ENCODE data around the gene HCAR2. TPM values are rescaled to one million over a fixed set of nuclear protein-coding genes. Genes with fewer than 3 reads are reported as not detected.

The HCAR2 gene
- total RNA-seq, 1 experiment from 2014 or later, result not detected

DNA sequence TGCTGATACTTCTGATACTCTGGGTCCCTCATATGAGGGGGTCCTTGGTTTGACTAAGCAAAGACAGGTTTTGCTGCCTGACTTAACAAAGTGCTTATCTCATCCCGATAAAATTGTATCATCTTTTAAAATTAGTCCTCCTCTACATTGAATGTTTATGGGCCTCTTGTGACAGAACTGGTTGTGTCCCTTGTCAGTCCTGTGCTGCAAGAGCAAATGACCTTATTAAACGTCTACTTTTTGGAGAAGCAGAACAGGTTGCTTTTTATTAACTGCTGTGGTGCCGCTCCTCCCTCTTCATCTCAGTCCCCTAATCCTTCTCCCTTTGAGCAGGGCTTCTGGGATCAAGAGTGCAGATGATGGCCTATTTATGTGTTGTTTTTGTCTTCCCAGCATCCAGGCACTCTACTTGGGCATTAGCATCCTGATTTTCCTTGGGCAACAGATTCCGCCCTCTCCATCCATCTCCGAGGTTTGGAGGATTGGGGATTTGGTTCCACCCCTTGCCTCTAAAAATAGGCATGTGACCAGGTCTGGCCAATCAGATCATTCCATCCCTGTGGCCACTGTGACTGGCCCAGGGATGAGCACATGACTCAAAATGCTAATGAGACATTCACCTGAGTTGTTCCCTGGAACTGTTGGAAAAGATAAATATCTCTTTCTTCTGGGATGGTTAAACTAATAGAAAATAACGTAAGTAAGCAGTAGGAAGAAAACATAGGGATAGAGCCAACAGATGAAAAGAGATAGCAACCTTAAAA, 46.6 kb upstream of the HCAR2 start:
- H2BK12ac ChIP-seq (ENCODE audit: insufficient read length, low read depth, low read length), result no peak overlapping the region
- no peak overlapping the region for H3K9ac ChIP-seq (ENCODE audit: extremely low read depth, insufficient read length, low read length)
- peaks cover 5% of the 10 kb centered on the region for H3K23me2 ChIP-seq (ENCODE audit: insufficient read length, low read depth, low read length, poor library complexity, severe bottlenecking)
- peaks cover 7% of the 10 kb centered on the region; the same call in 1 of the 2 replicates for H3K79me2 ChIP-seq (ENCODE audit: insufficient read depth, low read length)
- peaks cover 8 to 23% (median 17%) of the 10 kb centered on the region in 3 experiments; a peak in 6 of 7 replicates for H3K36me3 Mint-ChIP-seq (ENCODE audit: insufficient read depth in 1 of 3, low read depth in 3 of 3)
- H2BK5ac ChIP-seq (ENCODE audit: insufficient read length, low read length), result no peak overlapping the region
- no peak overlapping the region for H3K4me2 ChIP-seq (ENCODE audit: insufficient read depth, insufficient read length, low read length)
- H3K56ac ChIP-seq (ENCODE audit: insufficient read length, low read depth, low read length), result no peak overlapping the region
- no peaks in the 10 kb centered on the region for H4K20me1 ChIP-seq (ENCODE audit: control insufficient read depth, insufficient read depth, insufficient read length)
- H4K5ac ChIP-seq (ENCODE audit: insufficient read length, low read depth, low read length), result no peak overlapping the region
- H2BK15ac ChIP-seq (ENCODE audit: low read depth, low read length), result no peak overlapping the region
- no peak overlapping the region for H2AK5ac ChIP-seq (ENCODE audit: insufficient read length, low read length)
- no peak overlapping the region for H3K14ac ChIP-seq (ENCODE audit: insufficient read depth, low read length)
- no peak overlapping the region for H2AFZ ChIP-seq (ENCODE audit: low read length)
- H3K79me1 ChIP-seq (ENCODE audit: insufficient read depth, low read depth, low read length, poor library complexity, severe bottlenecking), result peaks cover 4% of the 10 kb centered on the region
- peak overlapping the region; percentile 10 to 81 (median 58); a peak in 5 of 7 replicates for H3K27ac Mint-ChIP-seq
- H3K9me3 Mint-ChIP-seq, result no peaks in the 10 kb centered on the region; a peak in 1 of 5 replicates
- H2BK20ac ChIP-seq (ENCODE audit: low read depth, low read length, poor library complexity, severe bottlenecking), result no peak overlapping the region
- H3K4ac ChIP-seq (ENCODE audit: low read depth, low read length), result no peak overlapping the region
- H2BK120ac ChIP-seq (ENCODE audit: low read depth, low read length, poor library complexity, severe bottlenecking), result no peak overlapping the region
- H3K4me1 Mint-ChIP-seq, result peaks cover 32 to 34% of the 10 kb centered on the region in 2 experiments
- DNase-seq, result peak; percentile 82
- peak overlapping the region; percentile 35 to 56; a peak in 3 of 5 replicates for H3K4me3 Mint-ChIP-seq
- H3T11ph ChIP-seq (ENCODE audit: low read length), result no peak overlapping the region
- no peaks in the 10 kb centered on the region for H3K4me1 ChIP-seq (ENCODE audit: insufficient read depth, low read length)
- no peak overlapping the region for H3K18ac ChIP-seq (ENCODE audit: insufficient read length, low read depth, low read length)
- no CpG with 5 or more reads among the region's 6 CpGs for WGBS (ENCODE audit: extremely low coverage, insufficient read length, low lambda C conversion rate)
- H3K23ac ChIP-seq (ENCODE audit: insufficient read length, low read depth, low read length), result no peak overlapping the region
- H3K27me3 ChIP-seq (ENCODE audit: insufficient read depth, low read length), result no peaks in the 10 kb centered on the region
- H4K91ac ChIP-seq (ENCODE audit: insufficient read length, low read depth, low read length), result no peak overlapping the region
- H3K27me3 Mint-ChIP-seq (ENCODE audit: low read depth), result no peaks in the 10 kb centered on the region
- H3K9me3 ChIP-seq (ENCODE audit: control insufficient read depth, low read depth, low read length), result no peaks in the 10 kb centered on the region
- H3K27ac ChIP-seq (ENCODE audit: insufficient read length, low read depth, low read length), result no peak overlapping the region
- TF ChIP-seq, protein P1, sequence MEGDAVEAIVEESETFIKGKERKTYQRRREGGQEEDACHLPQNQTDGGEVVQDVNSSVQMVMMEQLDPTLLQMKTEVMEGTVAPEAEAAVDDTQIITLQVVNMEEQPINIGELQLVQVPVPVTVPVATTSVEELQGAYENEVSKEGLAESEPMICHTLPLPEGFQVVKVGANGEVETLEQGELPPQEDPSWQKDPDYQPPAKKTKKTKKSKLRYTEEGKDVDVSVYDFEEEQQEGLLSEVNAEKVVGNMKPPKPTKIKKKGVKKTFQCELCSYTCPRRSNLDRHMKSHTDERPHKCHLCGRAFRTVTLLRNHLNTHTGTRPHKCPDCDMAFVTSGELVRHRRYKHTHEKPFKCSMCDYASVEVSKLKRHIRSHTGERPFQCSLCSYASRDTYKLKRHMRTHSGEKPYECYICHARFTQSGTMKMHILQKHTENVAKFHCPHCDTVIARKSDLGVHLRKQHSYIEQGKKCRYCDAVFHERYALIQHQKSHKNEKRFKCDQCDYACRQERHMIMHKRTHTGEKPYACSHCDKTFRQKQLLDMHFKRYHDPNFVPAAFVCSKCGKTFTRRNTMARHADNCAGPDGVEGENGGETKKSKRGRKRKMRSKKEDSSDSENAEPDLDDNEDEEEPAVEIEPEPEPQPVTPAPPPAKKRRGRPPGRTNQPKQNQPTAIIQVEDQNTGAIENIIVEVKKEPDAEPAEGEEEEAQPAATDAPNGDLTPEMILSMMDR (conservative IDR thresholded peaks at IDR 0.05), result no peak
- H4K8ac ChIP-seq (replicated peaks; ENCODE audit: insufficient read length, low read depth, low read length), result no peak overlapping the region
